GM23338 (cell line): Measurements from ENCODE around the gene CTSW. TPM values are rescaled to one million over a fixed set of nuclear protein-coding genes. Genes with fewer than 3 reads are reported as not detected.

Experiments used
- ATAC-seq: fragments of 200-7000 bp; cut with Tn5 transposase; 3 replicates; pipeline ENCODE4 v1.9.1; 2020
- DNase-seq: peaks from one replicate; pipeline ENCODE4 v3.0.0-alpha.2; 2015; ENCODE audit warnings: low spot score
- H2AFZ ChIP-seq: fragments of 200-600 bp; sonication (generic); 2 replicates; pipeline ENCODE4 v1.8.0; 2016; ENCODE audit warnings: antibody characterized with exemption, mild to moderate bottlenecking, moderate library complexity
- H3F3A ChIP-seq: fragments of 200-600 bp; sonication (generic); replicated peaks from 2 replicates; pipeline ENCODE4 v1.8.0; 2017; ENCODE audit warnings: antibody characterized with exemption, mixed run types, low read depth
- H3K27ac ChIP-seq: fragments of 200-600 bp; sonication (generic); 2 replicates; pipeline ENCODE4 v1.6.1; 2016; ENCODE audit warnings: low read depth
- H3K27me3 ChIP-seq: fragments of 200-600 bp; sonication (generic); 2 replicates; pipeline ENCODE4 v1.8.0; 2016; ENCODE audit warnings: mild to moderate bottlenecking, mixed run types, moderate library complexity; ENCODE audit not compliant: insufficient read depth
- H3K36me3 ChIP-seq: fragments of 200-600 bp; sonication (generic); 2 replicates; pipeline ENCODE4 v1.8.0; 2016; ENCODE audit warnings: mild to moderate bottlenecking; ENCODE audit not compliant: insufficient read depth
- H3K4me1 ChIP-seq: fragments of 200-600 bp; sonication (generic); 2 replicates; pipeline ENCODE4 v1.8.0; 2016; ENCODE audit warnings: mild to moderate bottlenecking, moderate library complexity; ENCODE audit not compliant: insufficient read depth
- H3K4me2 ChIP-seq: fragments of 200-600 bp; sonication (generic); 2 replicates; pipeline ENCODE4 v1.7.1; 2017; ENCODE audit warnings: mixed run types
- H3K4me3 ChIP-seq: fragments of 200-600 bp; sonication (generic); 2 replicates; pipeline ENCODE4 v1.6.1; 2016; ENCODE audit warnings: mixed run types
- H3K79me2 ChIP-seq: fragments of 200-600 bp; sonication (generic); replicated peaks from 2 replicates; pipeline ENCODE4 v1.8.0; 2017; ENCODE audit warnings: mild to moderate bottlenecking; ENCODE audit not compliant: insufficient read depth
- H3K9me2 ChIP-seq: fragments of 200-600 bp; sonication (generic); 2 replicates; pipeline ENCODE4 v1.8.0; 2017; ENCODE audit not compliant: insufficient read depth
- H4K20me1 ChIP-seq: fragments of 200-600 bp; sonication (generic); replicated peaks from 2 replicates; pipeline ENCODE4 v1.8.0; 2017; ENCODE audit warnings: mild to moderate bottlenecking; ENCODE audit not compliant: insufficient read depth
- H3K27ac Mint-ChIP-seq: 2 replicates; pipeline ENCODE4 v1.8.0; 2020; ENCODE audit warnings: inconsistent platforms, mild to moderate bottlenecking, moderate library complexity, mixed read lengths
- H3K27me3 Mint-ChIP-seq: 3 replicates; pipeline ENCODE4 v1.8.0; 2022; ENCODE audit warnings: low read depth, mild to moderate bottlenecking, moderate library complexity, mixed read lengths, inconsistent platforms; ENCODE audit not compliant: insufficient read depth, poor library complexity
- H3K36me3 Mint-ChIP-seq: 3 replicates; pipeline ENCODE4 v1.8.0; 2021; ENCODE audit warnings: low read depth, mild to moderate bottlenecking, inconsistent platforms, moderate library complexity, mixed read lengths
- H3K4me1 Mint-ChIP-seq: 3 replicates; pipeline ENCODE4 v1.8.0; 2020; ENCODE audit warnings: mild to moderate bottlenecking, inconsistent platforms, mixed read lengths
- H3K4me3 Mint-ChIP-seq: 3 replicates; pipeline ENCODE4 v1.8.0; 2021; ENCODE audit warnings: moderate library complexity, mild to moderate bottlenecking, inconsistent platforms, mixed read lengths
- H3K9me3 Mint-ChIP-seq: 3 replicates; pipeline ENCODE4 v1.8.0; 2020; ENCODE audit warnings: moderate library complexity, mild to moderate bottlenecking, inconsistent platforms, mixed read lengths
- EZH2 ChIP-seq: fragments of 200-600 bp; sonication (generic); IDR thresholded peaks from one replicate; pipeline ENCODE4 v1.8.0; 2017; ENCODE audit warnings: antibody characterized with exemption, mild to moderate bottlenecking, low read depth; ENCODE audit not compliant: unreplicated experiment
- EZH2phosphoT487 ChIP-seq: fragments of 200-600 bp; sonication (generic); IDR thresholded peaks from one replicate; pipeline ENCODE4 v1.8.1; 2018; ENCODE audit warnings: antibody characterized with exemption; ENCODE audit not compliant: unreplicated experiment
- NANOG ChIP-seq: IDR thresholded peaks from 2 replicates; pipeline ENCODE4 v1.6.1; 2016; ENCODE audit warnings: antibody characterized with exemption, borderline replicate concordance
- POLR2AphosphoS5 ChIP-seq: IDR thresholded peaks from 2 replicates; pipeline ENCODE4 v1.6.1; 2016; ENCODE audit warnings: antibody characterized with exemption, low read depth
- ZNF114 ChIP-seq: fragments of 250-450 bp; sonication (Bioruptor Pico); IDR thresholded peaks from 2 replicates; pipeline ENCODE4 v1.5.0; 2020; ENCODE audit warnings: mild to moderate bottlenecking, moderate library complexity
- ZNF331 ChIP-seq: fragments of 250-450 bp; sonication (Bioruptor Pico); IDR thresholded peaks from 2 replicates; pipeline ENCODE4 v1.5.0; 2020; ENCODE audit warnings: low read depth, mild to moderate bottlenecking, moderate library complexity
- polyA plus RNA-seq: library from polyadenylated mRNA; unstranded; fragments of >200 nt; fragmentation: Nextera tagmentation; extraction: Ambion mirVana; gene quantifications from 2 replicates; pipeline ENCODE4 v1.2.1, GENCODE V29; 2016
- total RNA-seq: library from RNA; depleted of rRNA; stranded (reverse); fragments of >200 nt; shearing (Covaris generic); gene quantifications from 2 replicates; pipeline ENCODE4 v1.2.3, GENCODE V29; 2014
- TF ChIP-seq, protein P1 (sequence below), 2 experiments: fragments of 200-600 bp in 1 of 2; sonication (generic) in 1 of 2; conservative IDR thresholded peaks; 2 replicates each; pipeline versions ENCODE4 v1.5.1 to v1.6.1; 2016 to 2017; ENCODE audit warnings: antibody characterized with exemption in 2 of 2, low read depth in 2 of 2, mild to moderate bottlenecking in 2 of 2, moderate library complexity in 1 of 2
- TF ChIP-seq, protein P2 (sequence below): fragments of 250-450 bp; sonication (Bioruptor Pico); IDR thresholded peaks from 2 replicates; pipeline ENCODE4 v1.5.0; 2020; ENCODE audit warnings: mild to moderate bottlenecking, moderate library complexity

CTSW gene
- total and polyA plus RNA-seq, 2 experiments from 2014 or later = not detected

DNA sequence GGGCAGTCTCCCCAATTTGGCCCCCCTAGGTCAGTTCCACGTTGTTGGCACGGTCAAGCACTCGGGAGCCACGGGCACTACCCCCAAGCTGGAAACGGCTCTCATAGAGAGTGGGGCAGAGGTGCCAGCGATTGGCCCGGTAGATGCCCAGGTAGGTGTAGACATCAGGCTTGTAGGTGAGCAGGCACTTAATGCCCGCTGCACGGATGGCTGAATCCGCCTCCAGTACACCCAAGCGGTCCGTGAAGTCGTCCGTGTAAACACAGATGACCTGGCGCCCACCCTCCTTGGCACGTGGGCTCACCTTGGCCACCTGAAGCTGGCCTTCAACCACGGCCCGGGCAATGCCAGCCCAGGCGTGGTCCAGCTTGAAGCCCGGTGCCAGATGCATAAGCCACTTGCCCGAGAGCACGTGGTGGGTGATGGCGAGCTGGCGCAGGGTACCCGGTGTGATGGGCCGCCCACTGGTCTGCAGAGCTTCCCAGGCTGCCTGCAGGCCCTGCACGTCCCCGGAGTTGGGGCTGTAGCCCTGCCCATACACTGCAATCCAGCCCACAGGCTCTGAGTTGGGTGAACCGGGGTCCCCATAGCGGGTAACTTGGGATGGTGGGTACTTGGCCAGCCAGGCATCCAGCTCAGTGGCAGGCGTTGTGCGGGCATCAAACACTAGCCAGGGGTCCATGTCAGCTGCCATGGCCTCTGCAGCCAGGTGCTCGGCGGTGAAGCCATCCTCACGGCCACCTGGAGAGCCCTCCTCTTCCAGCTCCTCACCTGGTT is 38.0 kb downstream of the CTSW start (continued):
- TF ChIP-seq, protein P1, sequence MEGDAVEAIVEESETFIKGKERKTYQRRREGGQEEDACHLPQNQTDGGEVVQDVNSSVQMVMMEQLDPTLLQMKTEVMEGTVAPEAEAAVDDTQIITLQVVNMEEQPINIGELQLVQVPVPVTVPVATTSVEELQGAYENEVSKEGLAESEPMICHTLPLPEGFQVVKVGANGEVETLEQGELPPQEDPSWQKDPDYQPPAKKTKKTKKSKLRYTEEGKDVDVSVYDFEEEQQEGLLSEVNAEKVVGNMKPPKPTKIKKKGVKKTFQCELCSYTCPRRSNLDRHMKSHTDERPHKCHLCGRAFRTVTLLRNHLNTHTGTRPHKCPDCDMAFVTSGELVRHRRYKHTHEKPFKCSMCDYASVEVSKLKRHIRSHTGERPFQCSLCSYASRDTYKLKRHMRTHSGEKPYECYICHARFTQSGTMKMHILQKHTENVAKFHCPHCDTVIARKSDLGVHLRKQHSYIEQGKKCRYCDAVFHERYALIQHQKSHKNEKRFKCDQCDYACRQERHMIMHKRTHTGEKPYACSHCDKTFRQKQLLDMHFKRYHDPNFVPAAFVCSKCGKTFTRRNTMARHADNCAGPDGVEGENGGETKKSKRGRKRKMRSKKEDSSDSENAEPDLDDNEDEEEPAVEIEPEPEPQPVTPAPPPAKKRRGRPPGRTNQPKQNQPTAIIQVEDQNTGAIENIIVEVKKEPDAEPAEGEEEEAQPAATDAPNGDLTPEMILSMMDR (conservative IDR thresholded peaks at IDR 0.05; ENCODE audit: low read depth in 2 of 2) = no peak
- TF ChIP-seq ZNF331 (no peak), POLR2AphosphoS5 (no peak)

DNA sequence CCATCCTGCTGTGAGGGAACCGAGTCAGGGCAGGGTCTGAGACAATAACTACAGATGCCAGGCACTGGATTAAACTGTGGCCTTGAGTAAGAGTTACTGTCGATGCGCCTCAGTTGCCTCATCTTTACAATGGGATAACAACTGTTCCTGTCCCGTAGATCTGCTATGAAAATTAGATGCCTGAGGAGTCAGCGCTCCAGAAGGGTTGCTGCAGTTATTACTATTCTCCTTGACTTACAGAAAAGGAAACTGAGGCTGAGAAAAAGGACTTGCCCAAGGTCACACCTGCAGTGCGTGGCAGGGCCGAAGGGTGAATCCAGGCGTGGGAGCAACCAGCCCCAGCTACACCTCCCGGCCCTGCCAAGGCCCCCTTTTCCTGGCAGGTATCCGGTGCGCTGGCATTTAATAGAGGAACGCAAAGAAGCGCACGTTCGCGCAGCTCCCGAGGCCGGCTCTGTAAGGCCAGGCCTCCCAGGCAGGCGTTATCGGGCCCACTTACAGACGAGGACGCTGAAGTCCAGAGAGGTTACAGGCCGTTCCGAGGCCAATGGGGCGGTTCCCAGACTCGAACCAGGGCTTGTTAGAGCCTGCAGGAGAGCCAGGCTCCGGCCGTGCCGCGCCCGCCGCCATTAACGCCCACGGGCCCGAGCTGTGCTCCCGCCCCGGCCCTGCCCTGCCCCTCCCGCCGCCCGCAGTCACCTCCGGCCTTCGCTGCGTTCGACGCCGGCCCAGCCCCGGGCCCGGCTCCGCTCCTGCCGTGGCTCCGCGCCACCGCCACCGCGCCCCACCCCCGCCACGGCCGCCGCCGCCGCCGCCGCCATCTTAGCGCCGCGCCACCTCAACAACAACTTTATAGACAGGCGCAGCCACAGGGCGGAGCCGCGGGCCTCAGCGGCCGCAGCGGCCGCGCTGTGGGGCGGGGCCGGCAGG is 38.8 kb downstream of the CTSW start, which contains the start of gene C11orf68:
Gene C11orf68 (minus strand): TSS at position 852 of the 930 bp plus-strand sequence. CDS start 31 bp downstream, at position 821.
- peak; percentile 41; the same call in 1 of the 2 replicates for TF ChIP-seq POLR2AphosphoS5
- no peak for TF ChIP-seq NANOG
- no peaks in the 10 kb centered on the region; the same call in 1 of the 2 replicates for H3K36me3 ChIP-seq
- no peaks in the 10 kb centered on the region for H3K27me3 ChIP-seq
- DNase-seq (peak; percentile 56), ATAC-seq (peak; percentile 25)
- H3K4me3 ChIP-seq = peak within 1 kb of the TSS; percentile 98
- H3K27ac ChIP-seq = no peak within 1 kb of the TSS
- H3K4me1 ChIP-seq = peaks cover 5% of the 10 kb centered on the region; the same call in 1 of the 2 replicates
- H3K9me2 ChIP-seq = no peaks in the 10 kb centered on the region
- Mint-ChIP-seq H3K4me1 (peaks cover 6% of the 10 kb centered on the region), H3K27ac (peak within 1 kb of the TSS; percentile 83), H3K4me3 (peak within 1 kb of the TSS; percentile 87), H3K27me3 (peaks cover 20% of the 10 kb centered on the region), H3K36me3 (peaks cover 20% of the 10 kb centered on the region), H3K9me3 (no peaks in the 10 kb centered on the region)
- 0 out of 2 replicates have a peak, but pooled peaks cover 6% of the 10 kb centered on the region for H3F3A ChIP-seq
- peaks cover 7% of the 10 kb centered on the region for H3K79me2 ChIP-seq
- peak within 1 kb of the TSS; percentile 78 for H2AFZ ChIP-seq
- H4K20me1 ChIP-seq = no peaks in the 10 kb centered on the region
- H3K4me2 ChIP-seq = peak within 1 kb of the TSS; percentile 95

DNA sequence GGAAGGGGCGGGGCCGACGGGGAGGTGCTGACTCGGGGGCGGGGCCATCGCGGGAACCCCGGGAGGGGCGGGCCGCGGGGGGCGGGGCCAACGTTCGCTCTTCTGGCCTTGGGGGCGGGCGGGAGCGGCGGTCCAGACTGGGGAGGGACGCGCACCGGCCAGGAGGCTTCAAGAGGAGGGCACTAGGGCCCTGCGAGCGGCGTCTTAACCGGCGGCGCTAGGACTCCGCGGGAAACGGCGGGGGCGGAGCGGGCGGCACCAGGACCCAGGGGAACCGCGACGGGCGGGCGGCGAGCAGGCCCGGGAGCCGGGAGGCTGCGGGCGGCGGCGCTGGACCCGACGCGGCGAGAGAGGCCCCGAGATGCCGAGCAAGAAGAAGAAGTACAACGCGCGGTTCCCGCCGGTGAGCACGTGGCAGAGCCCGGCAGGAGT is 39.5 kb downstream of the CTSW start, which contains the start of gene DRAP1:
Gene DRAP1 (plus strand): TSS at position 286 of the 432 bp plus-strand sequence. CDS start 76 bp downstream, at position 362.
- Mint-ChIP-seq H3K4me1 (peaks cover 6% of the 10 kb centered on the region), H3K27me3 (peaks cover 20% of the 10 kb centered on the region), H3K4me3 (peak within 1 kb of the TSS; percentile 87), H3K36me3 (peaks cover 21% of the 10 kb centered on the region), H3K9me3 (no peaks in the 10 kb centered on the region), H3K27ac (peak within 1 kb of the TSS; percentile 83)
- Histone ChIP-seq H3K4me3 (peak within 1 kb of the TSS; percentile 98), H3K36me3 (no peaks in the 10 kb centered on the region; the same call in 1 of the 2 replicates), H3K4me1 (peaks cover 5% of the 10 kb centered on the region; the same call in 1 of the 2 replicates), H3K9me2 (no peaks in the 10 kb centered on the region), H3K27ac (no peak within 1 kb of the TSS), H3K79me2 (peaks cover 7% of the 10 kb centered on the region), H4K20me1 (no peaks in the 10 kb centered on the region), H3K27me3 (no peaks in the 10 kb centered on the region), H3F3A (0 out of 2 replicates have a peak, but pooled peaks cover 6% of the 10 kb centered on the region), H2AFZ (peak within 1 kb of the TSS; percentile 78), H3K4me2 (peak within 1 kb of the TSS; percentile 95)
- DNase-seq (peak; percentile 99), ATAC-seq (peak; percentile 90)
- TF ChIP-seq EZH2 = no peak
- TF ChIP-seq ZNF114 (CRISPR knock-in tag) = no peak
- TF ChIP-seq, protein P2, sequence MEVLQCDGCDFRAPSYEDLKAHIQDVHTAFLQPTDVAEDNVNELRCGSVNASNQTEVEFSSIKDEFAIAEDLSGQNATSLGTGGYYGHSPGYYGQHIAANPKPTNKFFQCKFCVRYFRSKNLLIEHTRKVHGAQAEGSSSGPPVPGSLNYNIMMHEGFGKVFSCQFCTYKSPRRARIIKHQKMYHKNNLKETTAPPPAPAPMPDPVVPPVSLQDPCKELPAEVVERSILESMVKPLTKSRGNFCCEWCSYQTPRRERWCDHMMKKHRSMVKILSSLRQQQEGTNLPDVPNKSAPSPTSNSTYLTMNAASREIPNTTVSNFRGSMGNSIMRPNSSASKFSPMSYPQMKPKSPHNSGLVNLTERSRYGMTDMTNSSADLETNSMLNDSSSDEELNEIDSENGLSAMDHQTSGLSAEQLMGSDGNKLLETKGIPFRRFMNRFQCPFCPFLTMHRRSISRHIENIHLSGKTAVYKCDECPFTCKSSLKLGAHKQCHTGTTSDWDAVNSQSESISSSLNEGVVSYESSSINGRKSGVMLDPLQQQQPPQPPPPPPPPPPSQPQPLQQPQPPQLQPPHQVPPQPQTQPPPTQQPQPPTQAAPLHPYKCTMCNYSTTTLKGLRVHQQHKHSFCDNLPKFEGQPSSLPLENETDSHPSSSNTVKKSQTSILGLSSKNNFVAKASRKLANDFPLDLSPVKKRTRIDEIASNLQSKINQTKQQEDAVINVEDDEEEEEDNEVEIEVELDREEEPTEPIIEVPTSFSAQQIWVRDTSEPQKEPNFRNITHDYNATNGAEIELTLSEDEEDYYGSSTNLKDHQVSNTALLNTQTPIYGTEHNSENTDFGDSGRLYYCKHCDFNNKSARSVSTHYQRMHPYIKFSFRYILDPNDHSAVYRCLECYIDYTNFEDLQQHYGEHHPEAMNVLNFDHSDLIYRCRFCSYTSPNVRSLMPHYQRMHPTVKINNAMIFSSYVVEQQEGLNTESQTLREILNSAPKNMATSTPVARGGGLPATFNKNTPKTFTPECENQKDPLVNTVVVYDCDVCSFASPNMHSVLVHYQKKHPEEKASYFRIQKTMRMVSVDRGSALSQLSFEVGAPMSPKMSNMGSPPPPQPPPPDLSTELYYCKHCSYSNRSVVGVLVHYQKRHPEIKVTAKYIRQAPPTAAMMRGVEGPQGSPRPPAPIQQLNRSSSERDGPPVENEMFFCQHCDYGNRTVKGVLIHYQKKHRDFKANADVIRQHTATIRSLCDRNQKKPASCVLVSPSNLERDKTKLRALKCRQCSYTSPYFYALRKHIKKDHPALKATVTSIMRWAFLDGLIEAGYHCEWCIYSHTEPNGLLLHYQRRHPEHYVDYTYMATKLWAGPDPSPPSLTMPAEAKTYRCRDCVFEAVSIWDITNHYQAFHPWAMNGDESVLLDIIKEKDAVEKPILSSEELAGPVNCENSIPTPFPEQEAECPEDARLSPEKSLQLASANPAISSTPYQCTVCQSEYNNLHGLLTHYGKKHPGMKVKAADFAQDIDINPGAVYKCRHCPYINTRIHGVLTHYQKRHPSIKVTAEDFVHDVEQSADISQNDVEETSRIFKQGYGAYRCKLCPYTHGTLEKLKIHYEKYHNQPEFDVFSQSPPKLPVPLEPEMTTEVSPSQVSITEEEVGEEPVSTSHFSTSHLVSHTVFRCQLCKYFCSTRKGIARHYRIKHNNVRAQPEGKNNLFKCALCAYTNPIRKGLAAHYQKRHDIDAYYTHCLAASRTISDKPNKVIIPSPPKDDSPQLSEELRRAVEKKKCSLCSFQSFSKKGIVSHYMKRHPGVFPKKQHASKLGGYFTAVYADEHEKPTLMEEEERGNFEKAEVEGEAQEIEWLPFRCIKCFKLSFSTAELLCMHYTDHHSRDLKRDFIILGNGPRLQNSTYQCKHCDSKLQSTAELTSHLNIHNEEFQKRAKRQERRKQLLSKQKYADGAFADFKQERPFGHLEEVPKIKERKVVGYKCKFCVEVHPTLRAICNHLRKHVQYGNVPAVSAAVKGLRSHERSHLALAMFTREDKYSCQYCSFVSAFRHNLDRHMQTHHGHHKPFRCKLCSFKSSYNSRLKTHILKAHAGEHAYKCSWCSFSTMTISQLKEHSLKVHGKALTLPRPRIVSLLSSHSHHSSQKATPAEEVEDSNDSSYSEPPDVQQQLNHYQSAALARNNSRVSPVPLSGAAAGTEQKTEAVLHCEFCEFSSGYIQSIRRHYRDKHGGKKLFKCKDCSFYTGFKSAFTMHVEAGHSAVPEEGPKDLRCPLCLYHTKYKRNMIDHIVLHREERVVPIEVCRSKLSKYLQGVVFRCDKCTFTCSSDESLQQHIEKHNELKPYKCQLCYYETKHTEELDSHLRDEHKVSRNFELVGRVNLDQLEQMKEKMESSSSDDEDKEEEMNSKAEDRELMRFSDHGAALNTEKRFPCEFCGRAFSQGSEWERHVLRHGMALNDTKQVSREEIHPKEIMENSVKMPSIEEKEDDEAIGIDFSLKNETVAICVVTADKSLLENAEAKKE = no peak
- no peak for TF ChIP-seq NANOG
- TF ChIP-seq ZNF331 = no peak
- no peak; the same call in 1 of the 2 replicates for TF ChIP-seq POLR2AphosphoS5
- TF ChIP-seq EZH2phosphoT487 = no peak
